ENCODE data around the gene MMEL1.
A peak's percentile ranks its signal among the peaks of the same experiment; 100 is the strongest.

Gene MMEL1

GRCh38 chr1:2561898-2562895 lies 70.6 kb downstream of the MMEL1 start:
- H3K27ac ChIP-seq = peak overlapping the region; percentile 50
- peak; percentile 69 for TF ChIP-seq CTCF (IDR thresholded peaks at IDR 0.05)
- peaks cover 70% of the 10 kb centered on the region for H3K36me3 ChIP-seq
- H3K27me3 ChIP-seq = no peaks in the 10 kb centered on the region
- H3K4me3 ChIP-seq (ENCODE audit: low read depth in 1 of 2, low read length in 1 of 2) = no peak overlapping the region
- H3K4me1 ChIP-seq (ENCODE audit: control insufficient read depth in 1 of 2, insufficient read depth in 1 of 2, low read depth in 1 of 2, low read length in 1 of 2) = peaks cover 10 to 16% of the 10 kb centered on the region in 2 experiments
- no peaks in the 10 kb centered on the region for H3K9me3 ChIP-seq

GRCh38 chr1:2561446-2561845 lies 71.4 kb downstream of the MMEL1 start:
- no peaks in the 10 kb centered on the region for H3K27me3 ChIP-seq
- H3K36me3 ChIP-seq = peaks cover 70% of the 10 kb centered on the region
- H3K4me3 ChIP-seq (ENCODE audit: low read depth in 1 of 2, low read length in 1 of 2) = no peak overlapping the region
- H3K27ac ChIP-seq = peak overlapping the region; percentile 50
- no peaks in the 10 kb centered on the region for H3K9me3 ChIP-seq
- H3K4me1 ChIP-seq (ENCODE audit: control insufficient read depth in 1 of 2, insufficient read depth in 1 of 2, low read depth in 1 of 2, low read length in 1 of 2) = peaks cover 16 to 21% of the 10 kb centered on the region in 2 experiments
- TF ChIP-seq CTCF (IDR thresholded peaks at IDR 0.05) = no peak

GRCh38 chr1:2560299-2561073 lies 72.3 kb downstream of the MMEL1 start:
- no peaks in the 10 kb centered on the region for H3K9me3 ChIP-seq
- no peaks in the 10 kb centered on the region for H3K27me3 ChIP-seq
- H3K4me1 ChIP-seq (ENCODE audit: control insufficient read depth in 1 of 2, insufficient read depth in 1 of 2, low read depth in 1 of 2, low read length in 1 of 2) = peaks cover 24 to 25% of the 10 kb centered on the region in 2 experiments
- no peak overlapping the region for H3K4me3 ChIP-seq (ENCODE audit: low read depth in 1 of 2, low read length in 1 of 2)
- peaks cover 70% of the 10 kb centered on the region for H3K36me3 ChIP-seq
- TF ChIP-seq CTCF (IDR thresholded peaks at IDR 0.05) = no peak
- peak overlapping the region; percentile 50 for H3K27ac ChIP-seq

GRCh38 chr1:2559509-2560298 lies 73.1 kb downstream of the MMEL1 start:
- H3K4me3 ChIP-seq (ENCODE audit: low read depth in 1 of 2, low read length in 1 of 2) = no peak overlapping the region
- TF ChIP-seq CTCF (IDR thresholded peaks at IDR 0.05) = no peak
- no peaks in the 10 kb centered on the region for H3K9me3 ChIP-seq
- peaks cover 32 to 33% of the 10 kb centered on the region in 2 experiments for H3K4me1 ChIP-seq (ENCODE audit: control insufficient read depth in 1 of 2, insufficient read depth in 1 of 2, low read depth in 1 of 2, low read length in 1 of 2)
- H3K36me3 ChIP-seq = peaks cover 70% of the 10 kb centered on the region
- no peaks in the 10 kb centered on the region for H3K27me3 ChIP-seq
- H3K27ac ChIP-seq = no peak overlapping the region

- Histone ChIP-seq H3K36me3 (peaks cover 65% of the 10 kb centered on the region), H3K4me1 (ENCODE audit: control insufficient read depth in 1 of 2, insufficient read depth in 1 of 2, low read depth in 1 of 2, low read length in 1 of 2) (peaks cover 40 to 41% of the 10 kb centered on the region in 2 experiments), H3K9me3 (no peaks in the 10 kb centered on the region), H3K27ac (peak overlapping the region; percentile 99), H3K27me3 (no peaks in the 10 kb centered on the region), H3K4me3 (ENCODE audit: low read depth in 1 of 2, low read length in 1 of 2) (no peak overlapping the region)
- no peak for TF ChIP-seq CTCF (IDR thresholded peaks at IDR 0.05)
Observed at GRCh38 chr1:2558861-2559260, 74.0 kb downstream of the MMEL1 start.

Measured in neutrophil (primary cell).